ENCODE data around the gene ADCY7.

- TF ChIP-seq CTCF (IDR thresholded peaks at IDR 0.05) (no peak), POLR2A (IDR thresholded peaks at IDR 0.05) (no peak)
Observed at GRCh38 chr16:50332599-50332998, 66.2 kb downstream of the ADCY7 start.
